Hematopoietic multipotent progenitor cell (in vitro differentiated cells): ENCODE data around the gene LCP2. TPM values are rescaled to one million over a fixed set of nuclear protein-coding genes. Genes with fewer than 3 reads are reported as not detected.
"Not testable (repeated sequence)": the region's sequence is repeated elsewhere in the genome, so short reads cannot be mapped to it uniquely, and the experiment has no call there.

ENCODE experiments used
- DNase-seq, 3 donors: peaks; one replicate each; pipeline ENCODE4 v3.0.0-alpha.2; 2011 to 2015; ENCODE audit warnings: low read depth in 2 of 3, low spot score in 2 of 3
- total RNA-seq: library from RNA; depleted of rRNA; stranded (reverse); fragments of >200 nt; gene quantifications from one replicate; pipeline ENCODE4 v1.2.3, GENCODE V29; 2012

The LCP2 gene
- total RNA-seq, 1 donor = 70.8 TPM

- no peak for DNase-seq
Observed at GRCh38 chr5:170251462-170251861, 46.1 kb downstream of the LCP2 start.

- DNase-seq = no peak
Observed at GRCh38 chr5:170250810-170251317, 46.7 kb downstream of the LCP2 start.

- no peak for DNase-seq
Observed at GRCh38 chr5:170249355-170249754, 48.2 kb downstream of the LCP2 start.

GRCh38 chr5:170248931-170249227 lies 48.7 kb downstream of the LCP2 start:
- DNase-seq = not testable (repeated sequence)

GRCh38 chr5:170248172-170248930 lies 49.2 kb downstream of the LCP2 start:
- no peak for DNase-seq

- DNase-seq = no peak
Observed at GRCh38 chr5:170247363-170247762, 50.2 kb downstream of the LCP2 start.

- DNase-seq = no peak
Observed at GRCh38 chr5:170246126-170246870, 51.3 kb downstream of the LCP2 start.

GRCh38 chr5:170245436-170245835 lies 52.1 kb downstream of the LCP2 start:
- not testable (repeated sequence) for DNase-seq

GRCh38 chr5:170238456-170239196 lies 59.0 kb downstream of the LCP2 start:
- no peak for DNase-seq

GRCh38 chr5:170235876-170236864 lies 61.4 kb downstream of the LCP2 start:
- DNase-seq = no peak

GRCh38 chr5:170233358-170233892 lies 64.2 kb downstream of the LCP2 start:
- DNase-seq = no peak

GRCh38 chr5:170232786-170233185 lies 64.8 kb downstream of the LCP2 start, which contains the start of gene C5orf58:
Gene C5orf58 (plus strand): TSS chr5:170232985. CDS start chr5:170234977, 1,992 bp downstream.
- no peak for DNase-seq

GRCh38 chr5:170228762-170229435 lies 68.7 kb downstream of the LCP2 start:
- DNase-seq = no peak

- no peak for DNase-seq
Observed at GRCh38 chr5:170226661-170227060, 70.9 kb downstream of the LCP2 start.

- no peak for DNase-seq
Observed at GRCh38 chr5:170226129-170226615, 71.4 kb downstream of the LCP2 start.

- DNase-seq = peak; percentile 53 to 77 (median 53)
Observed at GRCh38 chr5:170225326-170226128, 72.0 kb downstream of the LCP2 start.

- no peak for DNase-seq
Observed at GRCh38 chr5:170223906-170224305, 73.7 kb downstream of the LCP2 start.

GRCh38 chr5:170223360-170223759 lies 74.2 kb downstream of the LCP2 start:
- DNase-seq = no peak
